Skeletal muscle tissue (tissue), 4 donors: ENCODE measurements around the gene ZNRF3. TPM values are rescaled to one million over a fixed set of nuclear protein-coding genes. Genes with fewer than 3 reads are reported as not detected.
A peak's percentile ranks its signal among the peaks of the same experiment; 100 is the strongest.

Experiments used
- H3K27ac ChIP-seq: one replicate; pipeline ENCODE4 v1.7.0; 2013; ENCODE audit warnings: mild to moderate bottlenecking, low read depth, low read length, inconsistent platforms
- H3K27me3 ChIP-seq, 3 donors: one replicate each; pipeline ENCODE4 v1.7.0; 2013; ENCODE audit warnings: low read length in 3 of 3; ENCODE audit not compliant: control insufficient read depth in 3 of 3, insufficient read depth in 3 of 3
- H3K36me3 ChIP-seq, 3 donors: one replicate each; pipeline ENCODE4 v1.7.0; 2013; ENCODE audit warnings: low read length in 3 of 3; ENCODE audit not compliant: control insufficient read depth in 3 of 3, insufficient read depth in 3 of 3
- H3K4me1 ChIP-seq, 3 donors: one replicate each; pipeline ENCODE4 v1.7.0; 2013; ENCODE audit warnings: low read length in 3 of 3, mild to moderate bottlenecking in 3 of 3; ENCODE audit not compliant: control insufficient read depth in 3 of 3, insufficient read depth in 3 of 3
- H3K4me3 ChIP-seq, 3 donors: one replicate each; pipeline ENCODE4 v1.7.0; 2013; ENCODE audit warnings: low read length in 3 of 3
- H3K9ac ChIP-seq, 3 donors: one replicate each; pipeline ENCODE4 v1.7.0; 2013; ENCODE audit warnings: low read length in 3 of 3, mild to moderate bottlenecking in 3 of 3, moderate library complexity in 2 of 3, low read depth in 1 of 3
- H3K9me3 ChIP-seq, 3 donors: one replicate each; pipeline ENCODE4 v1.7.0; 2013; ENCODE audit warnings: low read length in 3 of 3; ENCODE audit not compliant: control insufficient read depth in 3 of 3
- total RNA-seq: library from RNA; depleted of rRNA; stranded (reverse); fragments of >200 nt; gene quantifications from one replicate; pipeline ENCODE4 v1.2.3, GENCODE V29; 2014
- donor health status: Osteomylitis.

ZNRF3 gene
- total RNA-seq, 1 donor from 2014 or later: 7.3 TPM

DNA sequence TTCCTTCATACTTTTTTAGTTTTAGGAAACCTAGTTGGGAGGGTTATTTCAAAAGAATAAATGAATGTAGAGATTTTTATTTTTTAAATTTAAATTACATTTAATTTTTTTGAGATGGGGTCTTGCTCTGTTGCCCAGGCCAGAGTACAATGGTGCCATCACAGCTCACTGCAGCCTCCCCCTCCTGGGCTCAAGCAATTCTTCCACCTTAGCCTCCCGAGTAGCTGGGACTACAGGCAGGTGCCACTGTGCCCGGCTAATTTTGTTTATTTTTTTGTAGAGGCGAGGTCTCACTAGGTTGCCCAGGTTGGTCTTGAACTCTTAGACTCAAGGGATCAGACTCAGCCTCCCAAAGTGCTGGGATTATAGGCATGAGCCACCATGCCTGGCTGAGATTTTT lies 32.6 kb downstream of the ZNRF3 start:
- Histone ChIP-seq H3K9ac (no peak overlapping the region), H3K27ac (no peak overlapping the region), H3K4me3 (no peak overlapping the region)

DNA sequence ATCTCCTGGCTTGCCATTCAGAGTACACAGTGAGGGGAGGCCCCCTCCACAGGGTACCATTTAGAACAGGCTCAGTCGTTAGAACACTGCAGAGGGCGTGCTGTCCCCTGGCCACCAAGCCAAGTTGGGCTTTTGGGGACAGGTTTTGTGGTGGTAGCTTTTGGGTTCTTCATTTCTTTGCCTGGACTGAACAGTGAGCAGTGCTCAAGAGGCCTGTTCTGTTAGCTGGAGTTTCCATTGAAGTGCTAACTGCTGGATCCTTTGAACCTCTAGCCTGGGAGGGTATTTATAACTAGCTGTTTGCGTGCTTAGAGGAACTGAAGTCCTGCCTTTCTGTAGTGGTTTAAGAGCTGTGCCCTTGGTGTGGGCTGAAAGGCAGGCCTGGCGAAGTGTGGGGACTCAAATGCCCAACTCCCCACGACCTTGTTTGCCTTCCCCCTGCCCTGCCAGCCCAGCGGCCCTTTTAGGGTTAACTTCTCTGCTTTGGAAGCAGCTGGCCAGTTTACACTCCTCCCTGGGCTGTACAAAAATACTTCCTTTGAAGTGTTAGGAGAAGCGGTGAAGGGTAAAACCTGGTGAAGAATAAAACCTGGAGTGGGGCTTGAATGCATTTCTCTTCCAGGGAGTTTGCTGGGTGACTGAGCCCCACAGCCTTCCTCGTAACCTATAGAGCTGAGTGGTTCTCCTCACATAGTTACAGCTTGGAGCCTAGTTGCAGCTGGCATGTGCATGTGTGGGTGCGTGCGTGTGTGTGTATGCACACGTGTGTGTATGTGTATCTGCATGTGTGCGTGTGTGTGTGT lies 34.6 kb downstream of the ZNRF3 start:
- Histone ChIP-seq H3K9ac (peak overlapping the region; percentile 14 to 85 (median 57)), H3K27ac (peak overlapping the region; percentile 67), H3K36me3 (no peaks in the 10 kb centered on the region), H3K9me3 (no peaks in the 10 kb centered on the region), H3K4me1 (peaks cover 25 to 39% (median 36%) of the 10 kb centered on the region in 3 donors), H3K4me3 (peak overlapping the region in 2 of 3 donors; percentile 18 to 61), H3K27me3 (no peaks in the 10 kb centered on the region)

More for the DNA sequence above, 32.6 kb downstream of the ZNRF3 start:
- no peaks in the 10 kb centered on the region for H3K27me3 ChIP-seq
- no peaks in the 10 kb centered on the region for H3K9me3 ChIP-seq
- no peaks in the 10 kb centered on the region for H3K36me3 ChIP-seq
- peaks cover 37 to 44% (median 40%) of the 10 kb centered on the region in 3 donors for H3K4me1 ChIP-seq

DNA sequence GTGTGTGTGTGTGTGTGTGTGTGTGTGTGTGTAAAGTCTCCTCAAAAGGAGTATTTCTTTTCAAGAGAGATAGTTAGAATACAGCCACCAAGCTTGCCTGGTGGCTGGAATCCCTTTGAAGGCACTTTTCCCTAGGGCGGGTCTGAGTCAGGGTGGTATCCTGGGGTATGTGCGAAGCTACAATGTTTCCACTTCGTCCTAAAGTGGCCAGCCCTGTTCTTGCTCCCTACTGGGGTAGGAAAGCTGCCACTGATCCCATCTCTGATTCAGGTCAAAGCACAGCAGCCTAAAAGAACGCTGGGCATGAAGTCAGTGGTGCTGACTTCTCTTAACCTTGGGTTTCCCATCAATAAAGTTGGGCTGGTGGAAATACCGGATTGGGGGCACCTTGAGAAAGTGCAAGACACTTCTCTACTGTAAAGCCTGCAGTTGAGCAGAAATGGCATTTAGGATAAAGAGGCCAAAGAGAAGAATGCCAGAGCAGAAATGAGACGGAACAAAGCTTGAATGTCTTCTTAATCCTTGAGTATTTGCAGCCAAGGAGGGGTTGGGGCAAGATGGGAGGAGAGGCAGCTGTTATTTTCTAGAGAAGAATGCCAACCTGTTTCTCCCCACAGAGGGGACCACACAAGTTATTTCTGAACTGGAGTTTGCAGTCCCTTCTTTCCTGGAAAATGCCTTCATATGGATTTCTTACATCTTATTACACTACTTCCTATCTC lies 35.3 kb downstream of the ZNRF3 start:
- H3K9me3 ChIP-seq: no peaks in the 10 kb centered on the region
- no peaks in the 10 kb centered on the region for H3K27me3 ChIP-seq
- H3K27ac ChIP-seq: peak overlapping the region; percentile 67
- H3K4me3 ChIP-seq: peak overlapping the region in 2 of 3 donors; percentile 18 to 61
- H3K9ac ChIP-seq: peak overlapping the region in 2 of 3 donors; percentile 57 to 85
- no peaks in the 10 kb centered on the region for H3K36me3 ChIP-seq
- H3K4me1 ChIP-seq: peaks cover 25 to 46% (median 43%) of the 10 kb centered on the region in 3 donors

DNA sequence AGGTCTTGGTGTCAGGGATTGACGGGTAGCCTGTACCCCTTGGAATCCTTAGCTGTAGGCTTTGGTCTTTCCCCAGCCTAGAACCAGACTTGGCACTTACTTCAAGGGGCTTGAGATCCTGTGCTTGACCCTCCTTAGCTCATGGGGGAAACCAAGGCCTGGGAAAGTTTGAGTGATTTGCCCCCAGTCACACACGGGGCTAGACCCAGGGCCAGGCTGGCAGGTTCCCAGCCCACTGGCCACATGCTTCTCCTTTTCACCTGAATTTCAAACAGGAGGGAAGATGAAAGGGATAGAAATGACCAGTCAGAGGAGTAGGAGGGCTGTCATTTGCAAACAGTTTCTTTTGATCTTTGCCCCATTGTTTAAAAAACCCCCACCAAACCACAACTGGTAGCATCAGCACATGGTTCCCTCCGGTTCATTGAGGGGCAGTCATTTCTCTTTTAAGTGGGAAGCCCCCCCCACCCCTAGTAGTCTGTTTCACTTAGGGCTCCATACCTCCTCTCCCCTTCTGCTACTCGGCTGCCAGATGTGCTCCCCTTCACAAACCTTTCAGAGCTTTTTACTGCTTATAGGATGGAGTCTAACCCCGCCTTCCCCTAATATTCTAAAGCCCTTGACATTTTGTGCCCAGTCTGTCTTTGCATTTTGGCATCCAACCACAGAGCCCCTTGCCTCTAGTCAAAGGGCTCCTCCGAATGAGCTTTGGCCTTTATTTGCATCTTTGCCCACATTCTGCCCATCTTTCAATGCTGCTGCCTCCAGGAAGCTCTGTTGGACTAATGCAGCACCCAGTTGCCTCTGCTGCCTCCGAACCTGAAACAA lies 37.6 kb downstream of the ZNRF3 start:
- Histone ChIP-seq H3K4me1 (peaks cover 28 to 53% (median 49%) of the 10 kb centered on the region in 3 donors), H3K27me3 (no peaks in the 10 kb centered on the region), H3K9me3 (no peaks in the 10 kb centered on the region), H3K27ac (no peak overlapping the region), H3K36me3 (no peaks in the 10 kb centered on the region), H3K9ac (no peak overlapping the region), H3K4me3 (no peak overlapping the region)

DNA sequence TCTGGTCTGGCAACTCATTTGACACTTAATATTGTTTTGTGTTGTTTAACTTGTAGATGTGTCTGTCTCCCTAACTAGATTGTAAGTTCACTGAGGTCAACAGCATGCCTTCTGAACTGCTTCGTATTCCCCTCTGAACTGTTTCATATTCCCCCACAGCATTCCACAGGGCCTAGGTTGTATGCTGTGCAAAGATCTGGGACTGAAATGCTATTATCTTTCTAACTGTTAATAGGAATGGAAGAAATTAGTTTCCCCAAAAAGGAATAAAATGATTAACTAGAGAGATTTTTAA lies 38.2 kb downstream of the ZNRF3 start:
- no peak overlapping the region for H3K9ac ChIP-seq
- no peak overlapping the region for H3K4me3 ChIP-seq
- no peak overlapping the region for H3K27ac ChIP-seq
- H3K4me1 ChIP-seq: peaks cover 28 to 53% (median 48%) of the 10 kb centered on the region in 3 donors
- no peaks in the 10 kb centered on the region for H3K36me3 ChIP-seq
- H3K9me3 ChIP-seq: no peaks in the 10 kb centered on the region
- no peaks in the 10 kb centered on the region for H3K27me3 ChIP-seq

DNA sequence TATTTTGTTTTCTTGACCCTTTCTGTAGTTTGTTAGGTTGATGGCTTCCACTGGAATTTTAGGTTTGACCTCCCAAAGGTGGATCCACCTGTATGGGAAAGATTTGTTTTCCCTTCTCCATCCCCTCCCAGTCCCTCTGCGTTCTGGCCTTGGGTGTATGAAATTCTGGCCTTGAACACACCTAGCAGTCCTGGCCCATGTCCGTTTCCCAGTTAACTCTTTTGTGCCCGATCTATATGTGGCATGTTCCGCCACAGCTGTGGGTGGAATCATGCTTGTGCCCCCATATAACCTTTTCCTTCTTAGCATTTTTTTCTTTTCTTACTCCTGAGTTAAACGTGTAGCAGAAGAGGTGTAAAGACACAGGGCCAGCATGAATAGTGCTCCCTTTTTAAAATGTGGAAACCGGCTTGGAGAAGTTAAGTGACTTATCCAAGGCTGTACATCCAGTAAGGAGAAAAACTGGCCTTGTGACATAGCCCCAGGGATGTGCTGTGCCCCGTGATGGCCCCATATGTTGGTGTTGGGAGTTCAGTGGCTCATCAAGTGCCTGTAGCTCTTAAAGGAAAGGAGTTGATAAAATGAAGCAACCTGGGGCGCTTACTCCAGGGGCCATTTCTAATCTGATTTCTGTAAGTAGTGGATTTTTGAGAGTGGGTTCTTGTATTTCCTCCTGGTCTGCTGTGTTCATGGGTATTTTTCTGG lies 39.3 kb downstream of the ZNRF3 start:
- H3K4me3 ChIP-seq: no peak overlapping the region
- H3K27ac ChIP-seq: peak overlapping the region; percentile 27
- peak overlapping the region in 2 of 3 donors; percentile 8 to 20 for H3K9ac ChIP-seq
- H3K9me3 ChIP-seq: no peaks in the 10 kb centered on the region
- H3K27me3 ChIP-seq: no peaks in the 10 kb centered on the region
- H3K36me3 ChIP-seq: no peaks in the 10 kb centered on the region
- peaks cover 17 to 41% (median 36%) of the 10 kb centered on the region in 3 donors for H3K4me1 ChIP-seq

DNA sequence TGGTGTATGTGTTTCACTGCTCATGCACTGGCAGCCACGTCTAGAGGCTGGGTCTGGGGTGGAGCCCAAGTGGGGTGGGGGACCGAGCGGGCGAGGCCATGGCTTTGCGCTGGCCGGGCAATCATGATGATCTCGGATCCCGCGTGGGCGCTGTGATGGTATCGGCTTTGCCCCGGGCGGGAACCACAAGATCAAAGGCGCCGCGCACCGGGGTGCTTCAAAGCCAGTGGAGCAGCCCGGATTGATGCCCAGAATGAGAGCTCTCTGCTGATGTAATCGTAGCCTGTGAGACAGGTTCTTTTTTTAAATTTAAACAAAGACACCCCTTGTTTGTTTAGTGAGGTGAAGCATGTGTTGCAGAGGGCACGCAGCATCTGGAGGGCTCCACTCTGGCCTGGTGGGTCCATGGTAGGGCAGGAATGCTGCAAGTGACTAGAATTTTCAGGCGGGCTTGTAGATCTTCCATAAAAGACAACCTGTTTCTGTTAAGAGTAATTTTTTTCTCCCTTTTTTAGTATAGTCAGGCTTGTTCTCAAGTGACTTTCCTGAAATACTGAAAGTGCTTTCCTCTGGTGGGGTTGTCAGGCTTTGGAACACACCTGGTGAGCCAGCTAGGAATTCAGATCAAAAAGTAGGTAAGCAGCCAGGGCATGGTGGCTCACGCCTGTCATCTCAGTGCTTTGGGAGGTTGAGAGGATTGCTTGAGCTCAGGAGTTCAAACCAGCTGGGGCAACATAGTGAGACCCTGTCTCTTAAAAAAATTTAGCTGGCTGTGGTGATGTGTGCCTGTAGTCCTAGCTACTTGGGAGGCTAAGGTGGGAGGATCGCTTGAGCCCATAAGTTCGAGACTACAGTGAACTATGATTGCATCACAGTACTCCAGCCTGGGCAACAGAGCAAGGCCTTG lies 40.7 kb downstream of the ZNRF3 start:
- Histone ChIP-seq H3K27ac (peak overlapping the region; percentile 39), H3K27me3 (no peaks in the 10 kb centered on the region), H3K36me3 (no peaks in the 10 kb centered on the region), H3K9me3 (no peaks in the 10 kb centered on the region), H3K9ac (peak overlapping the region in 2 of 3 donors; percentile 52 to 60), H3K4me1 (peaks cover 3 to 29% (median 22%) of the 10 kb centered on the region in 3 donors), H3K4me3 (peak overlapping the region; percentile 34 to 65 (median 53))

DNA sequence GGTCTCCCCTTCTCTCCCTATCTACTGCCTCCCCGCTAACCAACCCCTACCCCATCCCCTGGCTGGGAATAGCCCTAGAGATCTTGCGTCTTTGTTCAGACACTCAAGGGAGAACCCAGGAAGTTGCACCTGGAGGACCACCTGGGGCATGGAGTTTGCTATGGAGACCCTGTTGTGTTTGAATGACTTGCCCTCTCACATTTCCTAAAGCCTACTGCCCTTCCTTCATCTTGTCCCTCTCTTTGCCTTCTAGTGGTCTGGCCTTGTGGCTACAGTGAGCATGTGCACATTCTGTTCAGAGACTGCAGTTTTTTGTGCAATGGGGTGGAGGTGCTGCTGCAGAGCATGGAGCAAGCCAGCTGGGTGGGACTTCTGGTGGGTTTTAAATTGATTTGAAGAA lies 42.5 kb downstream of the ZNRF3 start:
- no peak overlapping the region for H3K9ac ChIP-seq
- H3K4me1 ChIP-seq: peaks cover 7 to 36% (median 28%) of the 10 kb centered on the region in 3 donors
- H3K4me3 ChIP-seq: no peak overlapping the region
- H3K36me3 ChIP-seq: no peaks in the 10 kb centered on the region
- no peaks in the 10 kb centered on the region for H3K9me3 ChIP-seq
- H3K27ac ChIP-seq: no peak overlapping the region
- no peaks in the 10 kb centered on the region for H3K27me3 ChIP-seq

DNA sequence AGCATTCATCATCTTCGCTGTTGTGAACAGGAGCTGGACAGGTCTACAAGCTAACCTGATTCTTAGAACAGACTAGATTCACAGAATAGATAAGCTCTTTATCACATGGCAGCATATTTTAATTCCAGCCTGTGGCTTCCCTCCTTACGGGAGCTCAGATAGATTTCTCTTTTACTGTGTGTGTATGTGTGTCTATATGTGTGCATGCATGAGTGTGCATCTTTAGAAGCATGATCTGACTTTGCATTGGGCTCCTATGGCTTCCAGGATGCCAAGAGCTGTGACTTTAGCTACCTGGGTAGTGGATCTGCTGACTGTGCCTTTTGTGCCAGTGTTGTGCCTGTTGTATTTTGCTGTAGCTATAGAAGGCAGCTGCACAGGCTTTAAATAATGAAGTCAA lies 44.3 kb downstream of the ZNRF3 start:
- no peaks in the 10 kb centered on the region for H3K27me3 ChIP-seq
- H3K4me1 ChIP-seq: peaks cover 7 to 33% (median 31%) of the 10 kb centered on the region in 3 donors
- no peaks in the 10 kb centered on the region for H3K9me3 ChIP-seq
- no peak overlapping the region for H3K4me3 ChIP-seq
- no peak overlapping the region for H3K9ac ChIP-seq
- H3K36me3 ChIP-seq: no peaks in the 10 kb centered on the region
- H3K27ac ChIP-seq: no peak overlapping the region
